ENCODE measurements around the gene CFAP161. TPM values are rescaled to one million over a fixed set of nuclear protein-coding genes. Genes with fewer than 3 reads are reported as not detected.

The CFAP161 gene
- total RNA-seq, 1 donor from 2014 or later = not detected

GRCh38 chr15:81190922-81191507, 56.9 kb downstream of the CFAP161 start:
- H3K9me3 Mint-ChIP-seq = no peaks in the 10 kb centered on the region
- DNase-seq = no peak
- no peaks in the 10 kb centered on the region for H3K4me1 Mint-ChIP-seq
- no peak overlapping the region for H3K4me3 Mint-ChIP-seq
- H3K27ac Mint-ChIP-seq = no peak overlapping the region
- no peaks in the 10 kb centered on the region for H3K36me3 Mint-ChIP-seq (ENCODE audit: low read depth)
- intact Hi-C loops (cut with micrococcal nuclease) = no loop called here
- H3K27me3 Mint-ChIP-seq = peaks cover 14% of the 10 kb centered on the region

GRCh38 chr15:81191701-81192100, 57.6 kb downstream of the CFAP161 start:
- no peak for DNase-seq
- intact Hi-C loops (cut with micrococcal nuclease) = no loop called here
- H3K4me3 Mint-ChIP-seq = no peak overlapping the region
- H3K4me1 Mint-ChIP-seq = no peaks in the 10 kb centered on the region
- peaks cover 14% of the 10 kb centered on the region for H3K27me3 Mint-ChIP-seq
- no peak overlapping the region for H3K27ac Mint-ChIP-seq
- H3K36me3 Mint-ChIP-seq (ENCODE audit: low read depth) = no peaks in the 10 kb centered on the region
- no peaks in the 10 kb centered on the region for H3K9me3 Mint-ChIP-seq

DNA sequence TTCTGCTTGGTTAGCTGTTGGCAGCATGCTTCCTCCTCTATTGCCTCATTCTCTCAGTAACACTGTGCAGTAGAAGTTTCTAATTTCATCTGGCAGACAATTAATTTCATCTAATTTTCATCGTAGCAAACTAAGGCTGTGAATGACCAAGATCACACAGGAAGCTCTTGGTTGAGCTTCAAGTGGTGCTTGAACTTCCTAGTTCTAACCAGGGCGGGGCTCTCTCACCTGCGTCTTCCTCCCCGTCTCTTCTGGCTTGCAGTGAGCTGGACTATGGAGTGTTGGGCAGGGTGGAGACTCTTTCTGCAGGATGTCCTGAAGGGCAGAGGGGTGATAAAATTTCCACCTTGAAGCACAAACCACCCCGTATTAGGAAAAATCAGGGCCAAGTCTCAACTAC, 60.7 kb downstream of the CFAP161 start:
- H3K9me3 Mint-ChIP-seq = no peaks in the 10 kb centered on the region

DNA sequence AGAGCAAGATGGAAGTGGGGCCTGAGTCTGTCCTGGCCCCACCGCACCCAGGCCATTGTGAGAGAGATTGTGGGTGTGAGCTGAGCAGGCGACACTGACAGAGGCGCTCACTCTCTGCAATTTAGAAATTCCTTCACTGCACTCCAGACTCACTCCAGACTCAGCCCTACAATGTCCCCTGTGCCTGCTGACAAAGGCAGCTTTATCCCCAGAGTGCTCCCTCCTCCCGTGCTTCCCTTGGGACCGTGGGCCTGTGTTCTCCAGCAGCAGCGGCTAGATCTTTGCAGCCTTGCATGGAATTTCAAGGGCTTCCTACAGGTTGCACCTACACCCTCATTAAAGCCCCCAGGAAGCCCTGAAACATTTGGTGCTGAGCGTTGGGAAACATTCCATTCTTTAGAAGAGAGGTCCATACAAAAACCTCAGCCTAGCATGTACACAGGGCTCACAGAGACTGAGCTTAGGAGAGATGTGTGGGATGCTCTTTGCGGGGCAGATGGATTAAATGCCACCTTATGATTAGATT, 61.3 kb downstream of the CFAP161 start:
- intact Hi-C loops (cut with micrococcal nuclease) = no loop called here
- H3K27ac Mint-ChIP-seq = no peak overlapping the region
- H3K4me1 Mint-ChIP-seq = no peaks in the 10 kb centered on the region
- no peaks in the 10 kb centered on the region for H3K9me3 Mint-ChIP-seq
- H3K36me3 Mint-ChIP-seq (ENCODE audit: low read depth) = no peaks in the 10 kb centered on the region
- H3K27me3 Mint-ChIP-seq = peaks cover 12% of the 10 kb centered on the region
- DNase-seq = no peak
- H3K4me3 Mint-ChIP-seq = no peak overlapping the region

More for the DNA sequence above, 60.7 kb downstream of the CFAP161 start:
- H3K27ac Mint-ChIP-seq = no peak overlapping the region
- no peak overlapping the region for H3K4me3 Mint-ChIP-seq
- no peaks in the 10 kb centered on the region for H3K4me1 Mint-ChIP-seq
- intact Hi-C loops (cut with micrococcal nuclease) = no loop called here
- peaks cover 12% of the 10 kb centered on the region for H3K27me3 Mint-ChIP-seq
- DNase-seq = no peak
- H3K36me3 Mint-ChIP-seq (ENCODE audit: low read depth) = no peaks in the 10 kb centered on the region

DNA sequence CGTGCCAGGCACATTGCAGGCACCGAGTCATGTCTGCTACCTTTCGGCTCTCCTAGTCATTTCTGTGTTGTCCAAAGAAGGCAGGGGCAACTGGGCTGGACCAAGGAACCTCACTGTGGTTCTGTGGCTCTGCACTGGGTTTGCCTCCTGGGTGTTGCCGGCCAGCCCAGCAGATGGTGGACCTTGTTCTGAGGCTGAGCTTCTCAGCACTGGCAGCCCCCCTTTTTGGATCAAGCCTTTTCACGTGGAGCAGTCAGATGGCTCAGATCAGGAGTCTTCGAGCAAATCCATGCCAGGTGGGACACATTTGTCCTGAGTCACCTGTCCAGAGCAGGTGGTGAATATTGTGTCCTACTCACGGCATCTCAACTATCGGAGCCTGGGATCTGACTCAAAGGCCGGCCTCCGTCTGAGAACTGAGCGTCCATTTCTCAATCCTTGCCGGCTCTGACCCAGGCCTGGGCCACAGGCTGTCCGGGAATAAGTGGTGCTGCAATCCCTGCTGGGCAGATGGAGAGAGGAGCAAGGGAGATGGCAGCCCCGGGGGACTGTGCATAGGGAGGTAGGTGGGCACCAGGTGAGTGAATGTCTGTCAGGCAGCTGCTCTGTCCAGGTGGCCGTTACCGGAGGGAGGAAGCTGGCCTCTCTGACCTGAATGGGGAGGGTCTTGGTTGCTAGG, 62.6 kb downstream of the CFAP161 start, which contains the start of gene IL16:
IL16 (plus strand) TSS at position 304 of the 679 bp plus-strand sequence. CDS start 28,521 bp downstream, outside the sequence.
- Mint-ChIP-seq H3K36me3 (ENCODE audit: low read depth) (no peaks in the 10 kb centered on the region), H3K27ac (no peak within 1 kb of the TSS), H3K4me3 (no peak within 1 kb of the TSS), H3K27me3 (peaks cover 10% of the 10 kb centered on the region), H3K9me3 (no peaks in the 10 kb centered on the region), H3K4me1 (no peaks in the 10 kb centered on the region)
- intact Hi-C loops (cut with micrococcal nuclease) = no loop called here
- no peak for DNase-seq

DNA sequence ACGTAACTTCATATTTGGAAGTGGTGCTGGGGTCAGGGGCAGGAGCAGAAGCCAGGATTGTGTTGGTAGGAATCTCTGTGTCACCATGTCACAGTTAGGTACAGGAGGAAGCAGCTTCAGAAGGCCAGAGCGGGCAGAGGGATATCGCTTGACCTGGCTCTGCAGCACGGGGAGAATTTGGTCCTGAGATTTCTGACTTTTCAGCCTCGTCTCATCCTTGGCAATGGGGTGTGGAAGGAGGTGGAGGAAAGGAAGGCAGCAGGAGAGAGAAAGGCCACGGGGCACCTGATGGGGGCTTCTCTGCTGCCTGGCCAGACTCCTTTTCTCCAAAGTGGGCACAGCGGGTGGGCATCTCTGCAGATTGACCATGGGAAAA, 63.2 kb downstream of the CFAP161 start:
- Mint-ChIP-seq H3K27me3 (peaks cover 10% of the 10 kb centered on the region), H3K4me3 (no peak overlapping the region), H3K9me3 (no peaks in the 10 kb centered on the region), H3K36me3 (ENCODE audit: low read depth) (no peaks in the 10 kb centered on the region), H3K4me1 (no peaks in the 10 kb centered on the region), H3K27ac (no peak overlapping the region)
- DNase-seq = no peak
- intact Hi-C loops (cut with micrococcal nuclease) = no loop called here

GRCh38 chr15:81197688-81198281, 63.7 kb downstream of the CFAP161 start:
- DNase-seq = no peak
- Mint-ChIP-seq H3K9me3 (no peaks in the 10 kb centered on the region), H3K27me3 (peaks cover 8% of the 10 kb centered on the region), H3K4me3 (no peak overlapping the region), H3K27ac (no peak overlapping the region), H3K4me1 (no peaks in the 10 kb centered on the region), H3K36me3 (ENCODE audit: low read depth) (no peaks in the 10 kb centered on the region)
- intact Hi-C loops (cut with micrococcal nuclease) = no loop called here

Other genes starting within 250 kb of the CFAP161 start
- gene MESD, start 144.5 kb upstream of the CFAP161 start, total RNA-seq = 27.1 and 27.6 TPM in 2 replicates
- gene TLNRD1, start 133.3 kb upstream of the CFAP161 start, total RNA-seq = 25.6 and 25.8 TPM in 2 replicates
- 93.2 and 97.2 TPM in 2 replicates for gene IL16, start 62.6 kb downstream of the CFAP161 start, total RNA-seq
- 4.6 and 5.8 TPM in 2 replicates for gene STARD5, start 189.9 kb downstream of the CFAP161 start, total RNA-seq
- gene TMC3, start 239.9 kb downstream of the CFAP161 start, total RNA-seq = not detected in 2 replicates

All from activated CD4-positive, alpha-beta T cell treated with anti-CD3 and anti-CD28 coated beads, Interleukin-2, amount 10 ng/mL, durations not matched to agents 24 days and 14 days (primary cell).